ENCODE measurements around the gene CD248. TPM values are rescaled to one million over a fixed set of nuclear protein-coding genes. Genes with fewer than 3 reads are reported as not detected.

The CD248 gene
- total RNA-seq, 2 experiments from 2014 or later: 80.3 to 85.5 TPM

GRCh38 chr11:66264914-66265313 lies 51.9 kb downstream of the CD248 start:
- POLR2A ChIA-PET: no interaction called here
- peak; percentile 58 for DNase-seq
- Mint-ChIP-seq H3K36me3 (peaks cover 7% of the 10 kb centered on the region), H3K27me3 (no peaks in the 10 kb centered on the region), H3K4me1 (peaks cover 18% of the 10 kb centered on the region), H3K9me3 (no peaks in the 10 kb centered on the region), H3K27ac (no peak overlapping the region), H3K4me3 (no peak overlapping the region)
- no peak for ATAC-seq (ENCODE audit: low read depth)

Other genes starting within 250 kb of the CD248 start
- gene PACS1, start 246.8 kb downstream of the CD248 start, total RNA-seq: 100 to 1,000 TPM; 138 to 162 TPM
- 10 to 100 TPM; 39.3 to 41.9 TPM for gene KLC2, start 59.3 kb downstream of the CD248 start, total RNA-seq
- gene RAB1B, start 48.4 kb downstream of the CD248 start, total RNA-seq: 100 to 1,000 TPM; 136 to 145 TPM
- 1 to 10 TPM; 2.1 to 2.7 TPM for gene CNIH2, start 38.9 kb downstream of the CD248 start, total RNA-seq
- 10 to 100 TPM; 44.5 to 45.5 TPM for gene YIF1A, start 27.9 kb downstream of the CD248 start, total RNA-seq
- not detected for gene TMEM151A, start 25.1 kb downstream of the CD248 start, total RNA-seq
- 1 to 10 TPM; 3.0 to 5.7 TPM for gene RIN1, start 19.4 kb upstream of the CD248 start, total RNA-seq
- gene BRMS1, start 28.1 kb upstream of the CD248 start, total RNA-seq: 10 to 100 TPM; 45.4 to 47.8 TPM
- 1 to 10 TPM; 9.5 to 9.7 TPM for gene B4GAT1, start 30.6 kb upstream of the CD248 start, total RNA-seq
- 10 to 100 TPM; 11.2 to 12.1 TPM for gene SLC29A2, start 54.7 kb upstream of the CD248 start, total RNA-seq
- gene NPAS4, start 104.0 kb upstream of the CD248 start, total RNA-seq: under 1 TPM; 0.23 to 0.67 TPM
- gene MRPL11, start 121.8 kb upstream of the CD248 start, total RNA-seq: 10 to 100 TPM; 53.9 to 64.4 TPM
- 10 to 100 TPM; 10.6 to 10.7 TPM for gene PELI3, start 149.9 kb upstream of the CD248 start, total RNA-seq
- 10 to 100 TPM; 44.9 to 45.7 TPM for gene DPP3, start 163.4 kb upstream of the CD248 start, total RNA-seq
- gene BBS1, start 193.6 kb upstream of the CD248 start, total RNA-seq: 10 to 100 TPM; 22.6 to 26.4 TPM
- 10 to 100 TPM; 22.1 to 23.0 TPM for gene ZDHHC24, start 229.0 kb upstream of the CD248 start, total RNA-seq
- gene ACTN3, start 229.9 kb upstream of the CD248 start, total RNA-seq: under 1 TPM in 1 of 2 experiments, not detected in 1; 0.11 TPM